Right renal pelvis (tissue), 4 donors: ENCODE measurements around the gene FAM8A1. TPM values are rescaled to one million over a fixed set of nuclear protein-coding genes. Genes with fewer than 3 reads are reported as not detected.

Experiments
- DNase-seq, 4 donors: peaks; one replicate each; pipeline ENCODE4 v3.0.0-alpha.2; 2013; ENCODE audit warnings: low read depth in 4 of 4, low spot score in 3 of 4, missing footprints in 1 of 4
- polyA plus RNA-seq, 4 donors: library from polyadenylated mRNA; unstranded; fragments of 120-200 nt; gene quantifications; one replicate each; pipeline ENCODE4 v1.2.1, GENCODE V29; 2013; ENCODE audit not compliant: insufficient read length in 4 of 4

FAM8A1 gene
- polyA plus RNA-seq, 4 donors = 43.1 to 55.0 (median 50.9) TPM

GRCh38 chr6:17653198-17653882 lies 53.2 kb downstream of the FAM8A1 start:
- no peak for DNase-seq

GRCh38 chr6:17656092-17656491 lies 56.0 kb downstream of the FAM8A1 start:
- no peak for DNase-seq

DNA sequence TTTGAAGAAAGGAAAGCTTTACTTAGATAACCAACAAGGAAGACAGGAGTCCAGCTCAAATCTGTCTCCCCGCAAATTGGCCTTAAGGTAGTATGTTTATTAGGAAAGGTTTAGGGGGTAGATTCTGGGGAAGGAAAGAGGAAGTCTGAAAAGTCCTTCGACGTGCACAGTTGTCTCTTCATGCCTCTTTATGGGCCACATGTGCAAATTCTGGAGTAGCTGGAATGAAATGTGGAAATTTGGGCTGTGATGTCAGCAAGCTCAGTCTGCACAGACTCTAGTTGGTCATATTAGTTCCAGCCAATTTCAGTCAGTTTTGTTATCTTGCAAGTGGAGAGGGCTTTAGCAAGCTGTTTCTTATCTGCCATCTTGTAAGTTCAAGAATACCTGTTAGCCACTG lies 56.5 kb downstream of the FAM8A1 start:
- DNase-seq = no peak

Other genes starting within 250 kb of the FAM8A1 start
- gene CAP2, start 206.7 kb upstream of the FAM8A1 start, polyA plus RNA-seq = 10 to 100 TPM; 12.6 to 15.6 (median 12.9) TPM
- 10 to 100 TPM; 51.9 to 60.8 (median 60.6) TPM for gene NUP153, start 106.6 kb downstream of the FAM8A1 start, polyA plus RNA-seq